ENCODE measurements around the gene ZNF780A.

ZNF780A gene

DNA sequence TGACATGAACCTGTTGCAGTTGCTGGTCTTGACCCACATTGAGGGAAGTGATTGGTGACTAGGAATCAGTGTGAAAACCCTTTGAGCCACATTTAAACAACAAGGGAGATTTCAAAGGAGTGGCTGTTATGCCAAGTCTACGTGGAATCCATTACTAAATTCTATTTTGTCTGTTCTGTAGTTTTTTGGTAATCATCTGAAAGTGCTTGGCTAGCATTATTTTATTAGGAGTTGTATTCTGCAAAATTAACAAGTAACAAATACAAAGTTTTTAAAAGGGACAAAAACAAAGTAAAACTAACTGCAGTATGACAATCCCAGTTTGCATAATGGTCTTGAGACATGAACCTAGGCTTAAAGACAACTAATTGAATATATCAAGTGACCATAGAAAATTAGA lies 14.0 kb upstream of the ZNF780A start:
- DNase-seq (ENCODE audit: low spot score in 2 of 2), result no peak
- Mint-ChIP-seq H3K4me1 (no peaks in the 10 kb centered on the region), H3K27me3 (no peaks in the 10 kb centered on the region), H3K9me3 (no peaks in the 10 kb centered on the region), H3K27ac (no peak overlapping the region), H3K4me3 (no peak overlapping the region), H3K36me3 (no peaks in the 10 kb centered on the region)
- ATAC-seq (ENCODE audit: low read depth), result no peak

DNA sequence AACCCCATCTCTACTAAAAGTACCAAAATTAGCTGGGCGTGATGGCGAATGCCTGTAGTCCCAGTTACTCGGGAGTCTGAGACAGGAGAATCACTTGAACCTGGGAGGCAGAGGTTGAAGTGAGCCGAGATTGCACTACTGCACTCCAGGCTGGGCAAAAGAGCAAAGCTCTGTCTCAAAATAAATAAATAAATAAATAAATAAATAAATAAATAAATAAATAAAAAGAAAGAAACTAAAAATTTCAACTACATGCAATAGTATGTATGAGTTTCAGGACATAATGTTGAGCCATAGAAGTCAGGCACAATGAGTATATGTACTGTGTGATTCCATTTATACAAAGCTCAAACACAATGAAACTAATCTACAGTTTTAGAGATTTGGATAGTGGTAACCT lies 12.9 kb upstream of the ZNF780A start:
- DNase-seq (ENCODE audit: low spot score in 2 of 2) (no peak), ATAC-seq (ENCODE audit: low read depth) (no peak)
- Mint-ChIP-seq H3K4me1 (no peaks in the 10 kb centered on the region), H3K4me3 (no peak overlapping the region), H3K27ac (no peak overlapping the region), H3K27me3 (no peaks in the 10 kb centered on the region), H3K9me3 (no peaks in the 10 kb centered on the region), H3K36me3 (no peaks in the 10 kb centered on the region)

DNA sequence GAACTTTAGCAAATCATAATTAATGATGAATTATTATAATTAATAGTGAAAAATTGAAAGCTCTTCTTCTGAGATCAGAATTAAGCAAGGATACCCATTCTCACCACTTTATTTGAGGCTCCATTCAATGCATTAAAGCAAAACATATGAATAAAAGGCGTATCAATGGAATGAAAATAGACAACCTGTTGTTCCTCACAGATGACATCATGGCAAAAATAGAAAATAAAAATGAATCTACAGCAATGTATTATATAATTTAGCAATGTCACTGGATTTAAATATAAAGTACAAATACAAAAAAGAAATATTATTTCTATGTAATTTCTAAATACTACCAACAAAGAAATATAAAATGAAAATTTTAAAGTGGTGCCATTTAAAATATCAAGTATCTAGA lies 11.1 kb upstream of the ZNF780A start:
- no peak overlapping the region for H3K4me3 Mint-ChIP-seq
- H3K27ac Mint-ChIP-seq, result no peak overlapping the region
- no peak for ATAC-seq (ENCODE audit: low read depth)
- H3K9me3 Mint-ChIP-seq, result no peaks in the 10 kb centered on the region
- H3K27me3 Mint-ChIP-seq, result no peaks in the 10 kb centered on the region
- DNase-seq (ENCODE audit: low spot score in 2 of 2), result no peak
- H3K36me3 Mint-ChIP-seq, result no peaks in the 10 kb centered on the region
- H3K4me1 Mint-ChIP-seq, result no peaks in the 10 kb centered on the region

DNA sequence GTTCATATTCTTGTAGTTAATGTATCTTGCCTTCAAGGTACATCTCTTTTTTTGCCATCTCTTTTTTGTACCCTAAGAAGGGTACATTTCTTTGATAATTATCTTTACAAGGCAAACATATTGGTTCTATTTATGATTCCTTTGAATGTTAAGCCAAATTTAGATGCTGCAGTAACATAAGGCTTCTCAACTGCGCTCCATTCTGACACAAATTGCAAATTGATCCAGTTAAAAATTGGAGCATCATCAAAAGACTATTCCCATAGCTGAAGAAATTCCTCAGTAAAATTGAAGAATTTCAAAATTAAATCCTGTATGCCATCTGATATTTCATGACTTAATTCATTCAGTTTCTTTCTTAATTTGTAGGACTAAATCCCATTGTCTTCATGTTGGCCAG lies 2.7 kb upstream of the ZNF780A start:
- H3K27me3 Mint-ChIP-seq, result peaks cover 2% of the 10 kb centered on the region
- peaks cover 2% of the 10 kb centered on the region for H3K9me3 Mint-ChIP-seq
- ATAC-seq (ENCODE audit: low read depth), result no peak
- peaks cover 18% of the 10 kb centered on the region for H3K4me1 Mint-ChIP-seq
- no peak for DNase-seq (ENCODE audit: low spot score in 2 of 2)
- peaks cover 9% of the 10 kb centered on the region for H3K36me3 Mint-ChIP-seq
- H3K4me3 Mint-ChIP-seq, result no peak overlapping the region
- H3K27ac Mint-ChIP-seq, result no peak overlapping the region

DNA sequence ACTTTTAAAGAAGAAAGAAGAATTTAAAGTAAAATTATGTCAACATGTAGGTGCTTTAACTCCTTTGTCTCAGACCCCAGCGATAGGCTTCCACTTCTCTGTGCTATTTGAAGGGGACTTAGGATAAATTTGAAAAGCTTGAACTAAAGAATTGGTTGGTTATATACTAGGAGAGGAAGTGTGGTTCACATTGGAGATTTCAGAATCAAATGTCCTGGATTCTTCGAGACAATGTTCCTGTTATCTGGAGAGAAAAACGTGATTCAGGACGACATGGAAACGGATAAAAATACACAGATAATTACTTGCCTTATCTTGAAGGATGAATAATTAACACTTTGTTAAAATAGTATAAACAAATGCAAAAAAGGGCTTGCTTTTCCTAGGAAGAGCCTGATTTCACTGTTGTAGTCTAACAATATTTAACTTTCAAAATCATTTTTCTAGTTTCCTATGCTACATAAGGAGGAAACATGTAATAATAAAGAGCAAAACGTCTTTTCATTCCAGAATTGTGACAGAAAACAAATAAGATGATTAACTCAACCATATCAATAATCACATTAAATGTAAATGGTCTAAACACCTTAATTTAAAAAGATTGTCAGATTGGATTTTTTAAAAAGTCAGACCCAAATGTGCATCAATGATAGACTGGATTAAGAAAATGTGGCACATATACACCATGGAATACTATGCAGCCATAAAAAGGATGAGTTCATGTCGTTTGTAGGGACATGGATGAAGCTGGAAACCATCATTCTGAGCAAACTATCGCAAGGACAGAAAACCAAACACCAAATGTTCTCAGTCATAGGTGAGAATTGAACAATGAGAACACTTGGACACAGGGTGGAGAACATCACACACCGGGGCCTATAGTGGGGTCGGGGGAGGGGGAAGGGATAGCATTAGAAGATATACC lies 724 bp upstream of the ZNF780A start:
- Mint-ChIP-seq H3K9me3 (peaks cover 3% of the 10 kb centered on the region), H3K27ac (peak overlapping the region; percentile 94), H3K36me3 (peaks cover 18% of the 10 kb centered on the region), H3K27me3 (peaks cover 2% of the 10 kb centered on the region), H3K4me1 (peaks cover 27% of the 10 kb centered on the region), H3K4me3 (peak overlapping the region; percentile 98)
- ATAC-seq (ENCODE audit: low read depth) (peak; percentile 1), DNase-seq (ENCODE audit: low spot score in 2 of 2) (no peak)

DNA sequence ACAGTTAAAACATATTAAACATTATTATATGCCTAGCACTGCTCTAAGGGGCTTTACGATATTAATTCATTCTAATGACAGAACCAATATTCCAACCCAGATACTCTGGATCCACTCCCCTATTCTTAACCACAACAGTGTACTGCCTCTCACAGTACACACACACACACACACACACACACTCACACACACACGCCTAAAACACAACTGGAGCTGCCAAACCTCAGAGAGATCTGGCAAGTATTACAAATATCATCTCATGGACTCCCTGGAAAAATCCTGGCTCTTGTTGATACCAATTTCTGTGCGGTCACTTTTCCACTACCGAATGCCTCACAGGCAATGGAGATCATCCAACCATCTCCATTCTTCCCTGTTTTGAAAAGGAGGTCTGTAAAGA lies 1.3 kb downstream of the ZNF780A start:
- peaks cover 21% of the 10 kb centered on the region for H3K36me3 Mint-ChIP-seq
- peaks cover under 1% of the 10 kb centered on the region for H3K27me3 Mint-ChIP-seq
- DNase-seq (ENCODE audit: low spot score in 2 of 2), result no peak
- peak overlapping the region; percentile 94 for H3K27ac Mint-ChIP-seq
- no peak for ATAC-seq (ENCODE audit: low read depth)
- H3K4me1 Mint-ChIP-seq, result peaks cover 27% of the 10 kb centered on the region
- peaks cover 3% of the 10 kb centered on the region for H3K9me3 Mint-ChIP-seq
- peak overlapping the region; percentile 98 for H3K4me3 Mint-ChIP-seq

DNA sequence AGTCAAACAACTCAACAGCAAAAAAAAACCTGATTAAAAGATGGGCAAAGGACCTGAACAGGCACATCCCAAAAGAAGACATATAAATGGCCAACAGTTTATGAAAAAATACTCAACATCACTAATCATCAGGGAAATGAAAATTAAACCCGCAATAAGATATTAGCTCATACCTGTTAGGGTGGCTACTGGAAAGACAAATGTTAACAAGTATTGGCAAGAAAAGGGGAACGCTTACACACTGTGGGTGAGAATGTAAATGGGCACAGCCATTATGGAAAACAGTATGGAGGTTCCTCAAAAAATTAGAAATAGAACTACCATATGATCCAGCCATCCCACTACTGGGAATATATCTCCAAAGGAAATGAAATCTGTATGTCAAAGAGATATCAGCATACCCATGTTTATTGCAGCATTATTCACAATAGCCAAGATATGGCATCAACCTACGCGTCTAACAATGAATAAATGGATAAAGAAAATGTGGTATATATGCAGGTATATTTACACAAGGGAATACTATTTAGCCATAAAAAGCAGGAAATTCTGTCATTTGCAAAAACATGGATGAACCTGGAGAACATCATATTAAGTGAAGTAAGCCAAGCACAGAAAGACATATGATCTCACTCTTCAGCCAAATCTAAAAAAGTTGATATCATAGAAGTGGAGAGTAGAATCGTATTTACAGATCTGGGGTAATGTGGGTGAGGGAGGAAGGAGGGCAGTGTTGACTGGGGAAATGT lies 2.3 kb downstream of the ZNF780A start:
- no peaks in the 10 kb centered on the region for H3K27me3 Mint-ChIP-seq
- H3K27ac Mint-ChIP-seq, result peak overlapping the region; percentile 25
- DNase-seq (ENCODE audit: low spot score in 2 of 2), result no peak
- peaks cover 26% of the 10 kb centered on the region for H3K36me3 Mint-ChIP-seq
- H3K9me3 Mint-ChIP-seq, result peaks cover 3% of the 10 kb centered on the region
- peak overlapping the region; percentile 27 for H3K4me3 Mint-ChIP-seq
- peaks cover 27% of the 10 kb centered on the region for H3K4me1 Mint-ChIP-seq
- ATAC-seq (ENCODE audit: low read depth), result no peak

DNA sequence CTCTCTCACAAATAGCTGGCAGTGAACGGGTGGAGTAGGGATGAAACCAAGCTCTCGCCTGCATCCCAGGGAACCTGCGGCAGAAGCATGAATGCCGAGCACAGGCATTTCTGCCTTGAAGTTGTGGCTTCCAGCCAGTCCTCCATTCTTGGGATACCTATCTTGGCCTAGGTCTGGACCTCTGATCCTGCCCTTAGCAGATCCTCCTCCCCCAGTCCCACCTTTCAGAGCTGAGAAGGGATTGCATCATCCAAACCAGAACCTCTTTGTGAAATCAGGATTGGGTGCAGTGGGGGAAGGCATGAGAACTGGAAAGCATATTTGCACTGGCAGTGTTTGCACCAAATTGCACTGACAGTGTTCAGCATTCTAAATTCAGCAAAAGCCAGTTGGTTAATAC lies 5.8 kb downstream of the ZNF780A start:
- H3K27me3 Mint-ChIP-seq, result no peaks in the 10 kb centered on the region
- H3K27ac Mint-ChIP-seq, result no peak overlapping the region
- no peak for ATAC-seq (ENCODE audit: low read depth)
- peaks cover 3% of the 10 kb centered on the region for H3K9me3 Mint-ChIP-seq
- peaks cover 48% of the 10 kb centered on the region for H3K36me3 Mint-ChIP-seq
- no peak for DNase-seq (ENCODE audit: low spot score in 2 of 2)
- H3K4me3 Mint-ChIP-seq, result no peak overlapping the region
- peaks cover 26% of the 10 kb centered on the region for H3K4me1 Mint-ChIP-seq

DNA sequence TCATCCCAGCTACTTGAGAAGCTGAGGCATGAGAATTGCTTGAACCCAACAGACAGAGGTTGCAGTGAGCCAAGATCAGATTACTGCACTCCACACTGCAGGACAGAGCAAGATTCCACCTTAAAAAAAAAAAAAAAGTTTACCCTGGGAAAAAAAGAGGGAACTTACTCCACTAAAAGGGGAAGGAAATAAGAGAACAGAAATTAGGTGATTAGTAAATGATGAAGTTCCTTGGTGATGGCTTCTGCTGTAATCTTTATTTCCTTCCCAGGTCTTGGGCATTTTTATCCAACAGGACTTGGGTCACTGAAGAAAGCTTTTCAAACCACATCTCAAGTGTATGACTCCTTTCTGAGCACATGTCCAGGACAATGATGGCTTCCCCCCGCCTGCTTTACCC lies 9.3 kb downstream of the ZNF780A start:
- peaks cover 19% of the 10 kb centered on the region for H3K9me3 Mint-ChIP-seq
- peaks cover 65% of the 10 kb centered on the region for H3K36me3 Mint-ChIP-seq
- peaks cover 7% of the 10 kb centered on the region for H3K4me1 Mint-ChIP-seq
- H3K4me3 Mint-ChIP-seq, result no peak overlapping the region
- no peak for DNase-seq (ENCODE audit: low spot score in 2 of 2)
- H3K27me3 Mint-ChIP-seq, result no peaks in the 10 kb centered on the region
- ATAC-seq (ENCODE audit: low read depth), result no peak
- no peak overlapping the region for H3K27ac Mint-ChIP-seq

DNA sequence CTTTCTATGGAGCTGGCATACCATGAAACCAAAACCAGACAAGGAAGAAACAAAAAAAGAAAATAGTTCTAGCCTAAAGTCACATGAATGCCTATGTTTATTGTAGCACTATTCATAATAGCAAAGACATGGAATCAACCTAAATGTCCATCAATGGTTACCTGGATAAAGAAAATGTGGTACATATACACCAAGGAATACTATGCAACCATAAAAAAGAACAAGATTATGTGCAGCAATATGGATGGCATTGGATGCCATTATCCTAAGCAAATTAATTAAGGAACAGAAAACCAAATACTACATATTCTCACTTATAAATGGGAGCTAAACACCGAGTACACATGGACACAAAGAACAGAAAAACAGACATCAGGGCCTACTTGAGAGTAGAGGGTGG lies 10.5 kb downstream of the ZNF780A start:
- ATAC-seq (ENCODE audit: low read depth) (no peak), DNase-seq (ENCODE audit: low spot score in 2 of 2) (no peak)
- H3K4me3 Mint-ChIP-seq, result no peak overlapping the region
- H3K4me1 Mint-ChIP-seq, result peaks cover 7% of the 10 kb centered on the region
- peaks cover 19% of the 10 kb centered on the region for H3K9me3 Mint-ChIP-seq
- peaks cover 76% of the 10 kb centered on the region for H3K36me3 Mint-ChIP-seq
- H3K27me3 Mint-ChIP-seq, result no peaks in the 10 kb centered on the region
- no peak overlapping the region for H3K27ac Mint-ChIP-seq

DNA sequence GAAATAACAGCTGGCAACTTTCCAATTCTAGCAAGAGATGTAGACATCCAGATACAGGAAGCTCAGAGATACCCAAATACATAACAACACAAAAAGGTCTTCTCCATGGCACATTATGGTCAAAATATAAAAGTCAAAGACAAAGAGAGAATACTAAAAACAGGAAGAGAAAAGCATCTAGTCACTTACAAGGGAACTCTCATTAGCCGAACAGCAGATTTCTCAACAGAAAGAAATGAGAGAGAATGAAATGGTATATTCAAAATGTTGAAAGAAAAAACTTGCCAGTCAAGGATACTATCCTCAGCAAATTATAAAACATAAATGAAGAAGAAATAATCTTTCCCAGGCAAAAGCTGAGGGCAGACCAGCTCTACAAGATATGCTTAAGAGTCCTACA lies 12.4 kb downstream of the ZNF780A start:
- DNase-seq (ENCODE audit: low spot score in 2 of 2) (no peak), ATAC-seq (ENCODE audit: low read depth) (no peak)
- Mint-ChIP-seq H3K4me1 (peaks cover 7% of the 10 kb centered on the region), H3K9me3 (peaks cover 21% of the 10 kb centered on the region), H3K27me3 (no peaks in the 10 kb centered on the region), H3K27ac (no peak overlapping the region), H3K4me3 (no peak overlapping the region), H3K36me3 (peaks cover 83% of the 10 kb centered on the region)

DNA sequence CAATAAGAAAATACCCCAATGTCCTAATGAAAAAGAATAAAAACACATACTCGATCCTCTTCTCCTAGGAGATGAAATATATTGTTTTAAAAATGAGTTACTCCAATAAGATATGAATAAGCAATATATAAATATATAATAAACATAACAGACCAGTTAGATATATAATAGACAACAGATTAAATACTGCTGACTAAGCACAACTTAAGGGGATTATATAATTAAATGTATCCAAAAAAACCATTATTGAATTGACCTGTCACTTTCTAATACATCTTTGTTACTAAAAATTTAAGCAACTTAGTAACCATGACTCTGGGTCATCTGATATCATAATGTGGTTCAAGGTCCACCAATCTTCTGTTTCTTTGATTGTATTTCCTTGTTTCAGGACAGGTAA lies 20.7 kb downstream of the ZNF780A start:
- H3K4me1 Mint-ChIP-seq, result no peaks in the 10 kb centered on the region

DNA sequence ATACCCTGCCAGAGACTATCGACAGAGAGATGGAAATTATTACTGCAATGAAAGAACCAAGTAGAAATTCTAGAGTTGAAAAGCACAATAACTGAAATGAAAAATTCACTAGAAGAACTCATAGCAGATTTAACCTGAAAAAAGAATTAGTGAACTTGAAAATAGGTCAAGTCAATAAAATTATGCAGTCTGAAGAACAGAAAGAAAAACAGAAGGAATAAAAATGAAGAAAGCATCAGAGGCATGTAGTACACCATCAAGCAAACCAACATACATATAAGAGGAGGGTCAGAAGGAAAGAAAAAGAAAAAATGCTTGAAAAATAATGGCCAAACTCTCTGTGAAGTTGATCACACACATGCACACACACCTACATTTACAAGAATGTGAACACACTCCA lies 31.1 kb downstream of the ZNF780A start:
- Mint-ChIP-seq H3K4me1 (peaks cover 15% of the 10 kb centered on the region), H3K27ac (no peak overlapping the region), H3K4me3 (no peak overlapping the region), H3K9me3 (peaks cover 29% of the 10 kb centered on the region), H3K27me3 (no peaks in the 10 kb centered on the region), H3K36me3 (peaks cover 8% of the 10 kb centered on the region)
- no peak for ATAC-seq (ENCODE audit: low read depth)
- DNase-seq (ENCODE audit: low spot score in 2 of 2), result no peak

More for the DNA sequence above, 20.7 kb downstream of the ZNF780A start:
- H3K27ac Mint-ChIP-seq, result no peak overlapping the region
- H3K36me3 Mint-ChIP-seq, result peaks cover 30% of the 10 kb centered on the region
- H3K9me3 Mint-ChIP-seq, result peaks cover 4% of the 10 kb centered on the region
- DNase-seq (ENCODE audit: low spot score in 2 of 2), result no peak
- ATAC-seq (ENCODE audit: low read depth), result no peak
- no peaks in the 10 kb centered on the region for H3K27me3 Mint-ChIP-seq
- H3K4me3 Mint-ChIP-seq, result no peak overlapping the region

DNA sequence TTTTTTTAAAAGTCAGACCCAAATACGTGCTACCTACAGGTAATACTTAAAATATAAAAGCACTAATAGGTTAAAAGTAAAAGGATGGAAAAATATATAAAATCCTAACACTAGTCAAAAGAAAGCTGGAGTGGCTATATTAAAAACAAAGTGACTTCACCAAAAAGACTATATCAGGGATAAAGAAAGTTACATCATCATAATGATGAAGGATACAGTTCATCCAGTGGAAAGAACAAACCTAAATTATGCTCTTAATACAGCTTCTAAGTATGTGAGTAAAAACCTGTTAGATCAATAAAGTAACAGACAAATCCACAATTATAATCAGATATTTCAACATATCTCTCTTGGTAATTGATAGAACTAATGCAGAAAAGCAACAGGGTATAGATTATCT lies 33.6 kb downstream of the ZNF780A start:
- Mint-ChIP-seq H3K27me3 (no peaks in the 10 kb centered on the region), H3K4me3 (no peak overlapping the region), H3K27ac (no peak overlapping the region), H3K9me3 (peaks cover 24% of the 10 kb centered on the region), H3K4me1 (peaks cover 34% of the 10 kb centered on the region), H3K36me3 (peaks cover 21% of the 10 kb centered on the region)
- ATAC-seq (ENCODE audit: low read depth) (no peak), DNase-seq (ENCODE audit: low spot score in 2 of 2) (no peak)
